NCI-H2227 (cell line): ENCODE data around the gene FAM83D.

ENCODE experiments used
- DNase-seq: peaks from one replicate; lab custom pipeline; 2025; ENCODE audit not compliant: unreplicated experiment; lab: John Stamatoyannopoulos, UW

Gene FAM83D, protein sequence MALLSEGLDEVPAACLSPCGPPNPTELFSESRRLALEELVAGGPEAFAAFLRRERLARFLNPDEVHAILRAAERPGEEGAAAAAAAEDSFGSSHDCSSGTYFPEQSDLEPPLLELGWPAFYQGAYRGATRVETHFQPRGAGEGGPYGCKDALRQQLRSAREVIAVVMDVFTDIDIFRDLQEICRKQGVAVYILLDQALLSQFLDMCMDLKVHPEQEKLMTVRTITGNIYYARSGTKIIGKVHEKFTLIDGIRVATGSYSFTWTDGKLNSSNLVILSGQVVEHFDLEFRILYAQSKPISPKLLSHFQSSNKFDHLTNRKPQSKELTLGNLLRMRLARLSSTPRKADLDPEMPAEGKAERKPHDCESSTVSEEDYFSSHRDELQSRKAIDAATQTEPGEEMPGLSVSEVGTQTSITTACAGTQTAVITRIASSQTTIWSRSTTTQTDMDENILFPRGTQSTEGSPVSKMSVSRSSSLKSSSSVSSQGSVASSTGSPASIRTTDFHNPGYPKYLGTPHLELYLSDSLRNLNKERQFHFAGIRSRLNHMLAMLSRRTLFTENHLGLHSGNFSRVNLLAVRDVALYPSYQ

DNA sequence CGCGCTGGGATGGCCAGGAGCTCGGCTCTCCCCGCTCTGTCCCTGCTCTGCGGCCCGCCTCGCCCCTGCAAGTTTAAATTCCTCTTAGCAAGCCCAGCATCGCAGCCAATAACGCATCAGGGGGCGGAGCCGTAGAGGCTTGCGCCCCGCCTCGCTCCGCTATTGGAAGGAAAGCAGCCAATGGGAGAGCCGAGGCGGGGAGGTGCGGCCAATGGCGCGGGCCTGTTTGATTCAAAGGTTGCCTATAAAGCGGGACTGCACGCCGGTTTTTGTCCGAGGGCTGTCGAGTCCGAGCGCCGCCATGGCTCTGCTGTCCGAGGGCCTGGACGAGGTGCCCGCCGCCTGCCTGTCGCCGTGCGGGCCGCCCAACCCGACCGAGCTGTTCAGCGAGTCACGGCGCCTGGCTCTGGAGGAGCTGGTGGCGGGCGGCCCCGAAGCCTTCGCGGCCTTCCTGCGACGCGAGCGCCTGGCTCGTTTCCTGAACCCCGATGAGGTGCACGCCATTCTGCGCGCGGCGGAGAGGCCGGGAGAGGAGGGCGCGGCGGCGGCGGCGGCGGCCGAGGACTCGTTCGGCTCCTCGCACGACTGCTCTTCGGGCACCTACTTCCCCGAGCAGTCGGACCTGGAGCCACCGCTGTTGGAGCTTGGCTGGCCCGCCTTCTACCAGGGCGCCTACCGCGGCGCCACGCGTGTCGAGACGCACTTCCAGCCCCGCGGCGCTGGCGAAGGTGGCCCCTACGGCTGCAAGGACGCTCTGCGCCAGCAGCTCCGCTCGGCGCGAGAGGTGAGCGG lies at the start of gene FAM83D:
TSS of gene FAM83D (plus strand) at position 276 of the 792 bp plus-strand sequence. CDS start at position 302, 26 bp downstream.
- DNase-seq, result peak; percentile 99

DNA sequence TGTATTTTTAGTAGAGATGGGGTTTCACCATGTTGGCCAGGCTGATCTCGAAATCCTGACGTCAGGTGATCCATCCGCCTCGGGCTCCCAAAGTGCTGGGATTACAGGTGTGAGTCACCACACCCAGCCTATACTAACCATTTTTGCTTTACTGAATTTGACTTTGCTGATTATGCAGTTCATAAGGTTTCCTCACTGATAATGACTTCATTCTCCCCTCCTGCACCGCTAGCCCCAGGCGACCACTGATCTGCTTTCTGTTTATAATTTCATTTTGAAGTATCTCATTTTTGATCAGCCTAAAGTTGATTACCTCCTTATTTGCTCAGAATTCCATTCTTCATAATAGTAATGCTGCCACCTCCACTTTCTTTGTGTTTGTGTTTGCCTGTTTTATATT lies 48.7 kb upstream of the FAM83D start:
- no peak for DNase-seq

DNA sequence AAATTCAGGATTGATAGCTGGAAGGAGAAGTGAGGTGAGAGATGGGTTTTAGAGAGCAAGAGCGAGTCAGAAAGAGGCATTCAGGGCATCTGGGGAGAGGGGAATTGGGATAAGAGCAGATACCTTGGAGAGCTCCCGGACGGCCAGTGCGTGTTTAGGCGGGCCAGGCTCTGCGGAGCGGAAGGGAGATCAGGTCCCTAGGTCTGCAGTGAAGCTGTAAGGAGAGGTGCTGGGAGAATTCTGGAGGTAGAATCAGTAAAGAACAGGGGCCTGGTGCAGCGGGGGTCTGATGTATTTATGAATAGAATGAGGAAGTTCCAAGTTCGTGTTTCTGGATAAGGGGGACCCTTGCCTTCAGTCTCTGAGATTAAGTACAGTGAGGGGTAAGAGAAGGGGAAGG lies 47.4 kb upstream of the FAM83D start:
- no peak for DNase-seq

DNA sequence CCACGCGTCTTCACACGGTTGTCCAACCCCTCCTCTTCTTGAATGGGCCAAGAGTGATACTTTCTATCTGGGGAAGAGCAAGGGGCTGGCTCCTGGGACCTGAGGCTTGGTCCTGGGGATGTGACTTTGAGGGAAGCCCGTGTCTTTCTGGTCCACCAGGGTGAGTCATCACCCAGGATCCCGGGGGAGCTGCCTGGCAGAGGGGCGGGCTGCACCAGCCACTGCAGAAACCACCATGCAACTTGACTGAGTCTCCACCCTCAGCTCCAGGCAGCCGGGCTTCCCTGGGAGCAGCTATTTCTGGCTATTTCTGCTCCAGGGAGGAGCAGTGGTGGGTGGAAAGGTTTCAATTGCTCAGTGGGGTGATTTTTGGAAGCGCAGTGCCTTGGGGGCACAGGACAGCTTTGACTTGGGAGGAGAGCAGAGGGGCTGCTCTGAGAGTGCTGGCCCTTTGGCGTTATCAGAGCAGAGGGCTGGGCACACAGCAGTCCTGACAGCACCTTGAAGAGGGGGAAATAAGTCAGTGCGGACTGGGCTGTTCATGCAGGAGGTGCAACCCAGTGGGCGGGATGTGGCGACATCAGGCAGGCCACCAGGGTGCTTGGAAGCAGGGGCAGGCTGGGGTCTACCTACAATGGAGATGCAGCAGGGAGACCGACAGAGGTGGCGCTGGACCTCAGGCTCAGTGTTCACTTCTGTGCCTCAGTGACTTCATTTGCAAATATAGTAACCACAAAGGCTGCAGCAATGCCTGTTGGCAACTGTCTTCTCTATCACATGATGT lies 45.1 kb upstream of the FAM83D start:
- no peak for DNase-seq

DNA sequence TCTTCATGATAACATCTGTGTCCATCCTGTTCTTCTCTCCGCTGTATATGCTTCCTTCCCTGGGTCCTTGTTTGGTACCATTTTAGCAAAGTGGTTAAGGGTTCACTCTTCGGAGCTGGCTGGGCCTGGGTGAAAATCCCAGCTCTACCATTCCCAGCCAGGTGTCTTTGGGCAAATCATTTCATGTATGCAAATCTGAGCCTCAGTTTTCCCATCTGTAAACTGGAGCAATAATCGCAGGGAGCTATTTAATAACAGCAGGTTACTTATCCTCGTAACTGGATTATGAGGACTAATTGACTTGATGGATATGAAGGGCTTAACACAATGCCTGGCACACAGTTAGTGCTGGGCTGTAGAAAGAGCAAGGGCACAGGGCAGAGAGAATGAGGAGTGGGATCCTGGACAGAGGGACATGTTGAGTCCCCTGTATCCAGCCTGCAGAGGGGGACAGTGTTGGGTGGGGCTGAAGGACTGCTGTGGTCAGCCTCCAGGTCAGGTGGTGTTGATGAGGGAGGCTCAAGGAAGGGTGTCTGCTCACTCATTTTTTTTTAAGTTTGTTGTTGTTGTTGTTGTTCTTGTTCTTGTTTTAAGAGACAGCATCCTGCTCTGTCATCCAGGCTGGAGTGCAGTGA lies 44.3 kb upstream of the FAM83D start:
- DNase-seq, result no peak

DNA sequence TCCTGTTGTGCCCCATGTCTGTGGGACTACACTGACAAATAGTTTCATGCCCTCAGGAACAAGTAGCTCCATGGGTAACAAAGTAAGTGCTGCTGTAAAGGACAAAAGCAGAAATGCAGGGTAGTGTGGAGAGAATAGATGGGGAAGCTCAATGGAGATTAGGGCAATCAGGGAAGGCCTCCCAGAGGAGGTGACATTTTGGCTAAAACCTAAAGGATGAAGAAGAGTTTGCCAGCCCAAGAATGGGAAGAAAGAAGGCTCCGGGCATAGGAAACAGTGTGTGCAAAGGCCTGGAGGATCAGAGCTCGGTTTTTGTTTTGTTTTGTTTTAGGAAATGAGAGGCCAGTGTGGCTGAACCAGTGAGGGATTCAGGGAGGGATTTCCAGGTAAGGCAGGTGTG lies 43.6 kb upstream of the FAM83D start:
- DNase-seq, result no peak

DNA sequence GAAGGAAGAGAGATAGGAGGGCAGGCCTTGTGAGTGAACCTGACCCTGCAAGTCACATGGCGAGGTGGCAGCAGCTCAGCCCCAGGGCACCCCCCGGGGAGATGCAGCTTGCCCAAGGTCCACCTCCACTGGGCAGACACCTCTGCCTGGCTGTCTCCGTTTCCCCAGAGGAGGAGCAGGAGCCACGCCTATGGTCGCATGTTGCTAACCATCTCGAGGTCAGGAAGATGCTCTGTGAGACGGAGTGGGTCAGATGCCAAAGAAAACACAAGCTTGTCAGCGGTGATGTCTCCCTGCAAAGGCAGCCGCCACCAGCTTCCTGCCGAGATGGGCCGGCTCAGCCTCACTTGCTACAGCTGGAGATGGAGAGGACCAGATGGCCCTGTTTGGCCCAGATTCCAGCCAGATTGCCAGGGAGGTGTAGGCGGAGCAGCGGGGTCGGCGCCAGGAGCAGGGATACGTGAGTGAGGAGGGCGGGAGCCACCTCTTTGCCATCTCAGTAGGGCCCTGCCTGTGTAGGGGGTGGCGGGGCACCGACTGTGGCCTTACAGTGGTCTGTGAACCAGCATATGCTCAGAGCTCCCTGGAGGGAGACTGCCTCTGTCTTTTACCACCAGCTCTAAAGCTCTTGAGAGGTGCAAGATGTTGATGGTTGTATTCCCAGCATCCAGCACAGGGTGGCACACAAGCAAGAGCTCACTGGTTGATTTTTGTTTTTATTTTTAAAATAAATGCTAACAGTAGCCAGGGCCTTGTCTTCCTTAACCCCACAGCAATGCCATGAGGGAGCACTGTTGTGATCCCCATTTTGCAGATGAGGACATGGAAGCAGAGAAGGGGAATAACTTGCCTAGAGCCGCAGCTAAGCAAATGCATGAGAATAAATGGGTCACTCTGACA lies 42.9 kb upstream of the FAM83D start:
- peak; percentile 50 for DNase-seq

DNA sequence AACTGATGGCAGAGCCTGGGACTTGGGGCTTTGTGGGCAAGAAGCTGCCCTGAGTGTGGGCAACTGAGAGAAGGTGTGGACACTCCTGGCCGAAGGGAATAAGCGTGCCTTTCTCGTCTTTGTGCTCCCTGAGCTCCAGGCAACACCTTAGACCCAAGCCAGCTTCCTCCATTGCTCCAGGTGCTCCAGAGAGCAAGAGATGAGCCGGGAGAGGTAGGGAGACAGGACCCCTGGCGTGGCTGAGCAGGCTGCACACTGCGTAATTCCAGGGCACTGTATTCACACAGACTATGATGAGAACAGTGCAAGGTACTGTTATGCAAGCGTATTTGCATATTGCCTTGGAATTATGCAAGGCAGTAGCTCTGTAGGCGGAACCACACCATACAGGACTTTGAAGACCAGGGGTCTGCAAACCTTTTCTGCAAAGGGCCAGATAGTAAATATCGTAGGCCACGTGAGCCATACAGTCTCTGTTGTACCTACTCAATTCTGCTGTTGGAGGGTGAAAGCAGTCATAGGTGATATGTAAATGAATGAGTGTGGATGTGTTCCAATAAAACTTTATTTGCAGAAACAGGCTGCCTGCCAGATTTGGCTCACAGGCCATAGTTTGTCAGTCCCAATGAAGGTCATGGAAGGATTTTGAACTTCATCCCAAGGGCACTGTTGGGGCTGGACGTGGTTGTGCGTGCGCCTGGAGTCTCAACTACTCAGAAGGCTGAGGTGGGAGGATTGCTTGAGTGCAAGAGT lies 42.1 kb upstream of the FAM83D start:
- DNase-seq, result no peak

DNA sequence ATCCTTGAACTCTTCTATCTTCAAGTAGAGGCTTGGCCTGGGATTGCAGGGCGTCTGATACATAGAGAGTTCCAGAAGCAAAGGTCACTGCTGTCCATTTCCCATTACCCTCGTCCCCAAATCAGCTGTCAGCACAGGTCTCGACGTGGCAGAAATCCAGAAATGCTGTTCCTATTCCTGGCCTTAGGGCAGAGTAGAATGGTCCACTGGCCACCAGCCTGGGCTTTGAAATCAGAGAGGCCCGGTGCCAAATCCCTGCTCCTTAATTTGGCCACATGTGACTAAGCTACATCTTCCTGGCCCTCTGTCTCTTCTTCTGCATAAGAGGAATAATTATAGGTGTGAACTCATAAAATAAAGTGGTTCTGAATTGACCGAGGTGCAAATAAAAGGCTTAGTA lies 40.9 kb upstream of the FAM83D start:
- no peak for DNase-seq

DNA sequence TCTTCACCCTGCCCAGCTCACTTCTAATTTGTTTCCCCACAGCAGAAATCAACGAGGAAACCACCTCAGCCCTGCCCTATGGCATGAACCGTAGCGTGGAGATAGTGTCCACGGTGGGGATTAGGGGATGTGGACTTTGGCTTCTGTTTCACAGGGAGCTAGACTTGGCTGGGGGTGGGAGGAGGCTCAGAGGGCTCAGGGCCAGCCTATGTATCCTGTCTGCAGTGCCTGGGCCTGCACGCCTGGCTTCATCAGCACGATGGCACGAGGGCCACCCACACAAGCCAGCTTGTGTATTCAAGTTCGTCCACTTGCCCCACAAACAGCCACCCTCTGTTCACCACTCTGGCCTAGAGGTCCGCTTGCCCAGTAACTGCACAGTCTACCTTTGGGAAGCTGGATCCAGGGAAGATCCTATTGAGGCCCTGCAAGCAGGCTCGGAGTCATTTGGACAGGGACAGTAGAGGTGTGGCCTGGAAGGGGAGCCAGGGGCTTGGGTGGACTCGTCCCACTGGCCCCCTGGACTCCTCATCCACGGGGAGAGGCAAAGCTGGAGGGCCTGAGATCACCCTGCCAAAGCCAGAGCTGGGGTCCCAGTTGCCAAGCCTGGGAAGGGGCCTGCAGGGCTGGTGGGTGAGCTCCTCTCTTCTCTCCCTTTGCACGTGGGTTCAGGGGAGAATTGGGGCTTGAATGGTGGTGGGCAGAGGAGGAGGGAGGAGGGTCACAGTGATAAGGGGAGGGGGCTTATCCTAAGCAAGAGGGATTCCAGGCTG lies 38.0 kb upstream of the FAM83D start:
- DNase-seq, result no peak

DNA sequence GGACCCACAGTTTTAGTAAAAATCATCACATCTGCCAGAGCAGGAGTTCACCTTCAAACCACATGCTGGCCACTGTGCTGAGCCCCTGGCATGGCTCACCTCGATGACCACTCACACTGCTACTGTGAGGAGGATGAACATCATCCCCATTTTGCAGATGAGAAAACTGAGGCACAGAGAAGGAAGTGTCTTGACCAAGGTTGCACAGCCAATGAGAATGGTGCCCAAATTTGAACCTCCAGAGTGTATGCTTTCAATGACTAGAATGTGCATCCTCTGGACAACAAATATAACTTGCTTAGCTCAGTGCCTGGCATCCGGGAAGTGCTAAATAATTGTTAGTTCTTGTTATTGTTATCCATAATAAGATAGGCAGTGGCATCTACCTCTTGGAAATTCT lies 37.2 kb upstream of the FAM83D start:
- DNase-seq, result no peak

DNA sequence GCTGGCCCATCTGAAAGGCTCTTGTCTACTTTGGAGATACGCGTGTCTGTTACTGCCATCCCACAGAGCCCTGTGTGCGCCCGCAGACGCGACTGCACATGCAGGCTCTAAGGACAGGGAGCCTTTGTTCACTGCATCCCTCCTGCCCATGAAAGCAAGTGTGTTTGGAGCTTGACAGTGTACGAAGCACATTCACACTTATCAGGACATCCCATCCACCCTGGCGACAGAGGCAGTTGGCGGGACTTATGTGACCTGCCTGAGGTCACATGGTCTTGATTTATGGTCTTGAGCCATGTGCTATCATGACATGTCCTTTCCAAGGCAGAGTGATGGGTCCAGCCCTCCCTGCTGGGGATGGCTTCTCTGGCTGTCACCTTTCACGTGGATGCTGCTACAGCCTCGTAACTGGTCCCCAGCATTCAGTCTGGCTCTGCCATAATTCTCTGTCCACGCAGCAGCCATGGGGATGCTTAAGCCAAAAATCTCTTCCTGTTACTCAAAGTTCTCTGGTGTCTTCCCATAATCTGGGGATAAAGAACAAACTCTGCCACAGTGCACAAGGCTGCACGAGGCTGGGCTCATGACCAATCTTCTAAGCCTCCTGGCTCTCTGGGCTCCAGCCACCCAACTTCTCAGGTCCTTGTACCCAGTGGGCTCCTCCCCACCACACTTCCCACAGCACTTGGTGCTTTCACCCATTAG lies 36.3 kb upstream of the FAM83D start:
- DNase-seq, result no peak

DNA sequence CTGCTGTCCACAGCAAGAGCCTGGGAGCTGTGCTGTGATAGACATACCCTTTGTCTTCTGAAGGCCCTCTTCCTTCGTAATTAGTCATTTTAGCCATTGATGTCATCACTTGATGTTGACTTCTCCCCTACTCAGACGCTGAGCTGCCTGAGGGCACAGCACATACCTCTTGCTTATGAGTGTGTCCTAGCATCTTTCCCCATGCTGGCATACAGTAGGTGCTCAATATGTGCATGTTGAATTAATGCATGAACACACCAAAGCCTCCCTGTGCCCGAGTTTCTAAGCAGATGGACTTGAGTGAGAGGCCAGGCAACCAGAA lies 35.8 kb upstream of the FAM83D start:
- no peak for DNase-seq

DNA sequence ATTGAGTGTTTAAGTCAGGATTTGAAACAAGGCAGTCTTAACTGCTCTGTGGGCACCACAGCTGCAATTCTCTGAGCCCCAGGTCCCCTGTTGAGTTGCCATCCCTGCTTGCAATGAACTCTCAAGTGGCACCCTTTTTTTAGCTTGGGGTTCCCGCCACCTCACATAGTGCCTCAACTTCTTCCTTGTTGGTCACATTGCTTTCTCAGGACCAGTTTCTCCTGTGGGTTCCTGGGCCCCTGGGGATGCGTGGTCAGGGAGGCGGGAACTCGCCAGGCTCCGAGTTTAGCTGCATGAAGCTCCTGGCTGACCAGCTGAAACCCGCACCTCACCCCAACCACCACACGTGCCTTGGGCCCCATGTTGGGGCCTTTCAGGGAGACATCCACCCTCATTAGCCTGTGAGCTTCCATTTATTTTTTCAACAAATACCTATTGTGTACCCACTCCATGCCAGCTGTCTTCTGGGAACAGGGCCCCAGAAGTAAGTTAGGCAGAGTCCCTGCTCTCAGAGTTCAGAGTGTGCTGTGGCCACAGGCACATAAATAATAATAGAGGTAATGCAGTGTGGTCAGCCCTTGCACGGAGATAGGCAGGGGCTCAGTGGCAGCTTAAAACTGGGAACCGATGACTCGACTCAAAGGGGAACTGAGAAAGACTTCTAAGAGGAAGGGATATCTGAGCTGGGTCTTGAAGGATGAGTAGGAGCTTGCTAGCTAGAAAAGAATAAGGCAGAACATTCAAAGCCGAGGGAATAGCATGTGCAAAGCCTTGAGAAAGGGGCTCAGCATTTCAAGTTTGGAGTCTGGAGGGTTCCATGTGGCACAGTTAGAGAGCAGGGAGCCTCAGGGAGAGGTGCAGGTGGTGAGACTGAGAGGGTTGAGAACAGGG lies 33.9 kb upstream of the FAM83D start:
- DNase-seq, result no peak

DNA sequence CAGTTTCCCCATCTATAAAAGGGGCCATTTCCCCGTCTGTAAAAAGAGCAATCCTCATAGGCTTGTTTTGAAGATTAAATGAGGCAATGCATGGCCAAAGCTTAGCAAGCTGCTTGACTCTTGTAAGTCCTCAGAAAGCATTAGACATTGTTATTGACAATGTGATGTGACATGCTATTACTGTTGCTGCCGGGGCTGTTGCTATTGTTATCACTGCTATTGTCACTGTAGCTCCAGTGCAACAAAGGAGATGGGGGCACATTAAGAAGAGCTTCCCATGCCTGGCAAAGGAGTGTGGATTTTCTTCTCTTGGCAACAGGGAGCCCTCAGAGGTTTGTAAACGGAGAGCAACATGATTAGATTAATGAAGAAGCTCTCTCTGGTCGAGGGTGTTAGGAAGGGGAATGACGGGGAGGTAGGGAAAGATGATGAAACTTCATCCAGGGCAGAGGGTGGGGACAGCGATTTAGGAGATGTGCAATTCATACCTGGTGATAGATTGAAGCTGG lies 33.1 kb upstream of the FAM83D start:
- DNase-seq, result no peak

DNA sequence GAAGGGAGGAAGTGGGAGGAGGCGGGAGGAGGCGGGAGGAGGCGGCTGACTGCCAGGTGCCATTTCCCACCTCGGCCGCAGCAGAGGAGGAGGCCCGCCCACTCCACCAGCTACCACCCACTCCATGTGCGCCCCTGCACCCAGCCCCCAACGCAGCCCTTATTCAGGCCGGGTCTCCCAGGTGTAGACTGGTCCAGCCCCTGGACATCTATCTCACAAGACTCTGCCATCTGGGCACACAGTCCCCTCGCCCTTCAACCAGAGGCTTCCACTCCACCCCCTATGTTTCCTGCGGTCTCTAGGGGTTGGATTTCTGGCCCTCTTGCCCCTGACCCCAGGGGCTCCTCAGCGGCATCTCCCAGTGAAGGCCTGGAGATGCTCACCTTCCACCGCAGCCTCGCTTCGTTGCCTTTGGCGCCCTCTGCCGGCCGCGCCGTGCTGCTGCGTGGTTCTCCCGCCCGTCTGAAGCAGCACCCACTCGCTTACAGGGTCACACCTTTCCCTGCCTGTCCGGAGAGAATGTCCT lies 32.6 kb upstream of the FAM83D start:
- DNase-seq, result peak; percentile 84
